ENCODE measurements around the gene TMEM169. TPM values are rescaled to one million over a fixed set of nuclear protein-coding genes. Genes with fewer than 3 reads are reported as not detected.
A peak's percentile ranks its signal among the peaks of the same experiment; 100 is the strongest.

The TMEM169 gene
- total RNA-seq, 1 donor from 2014 or later: 3.1 TPM

- no peak for DNase-seq (ENCODE audit: low read depth)
- no peak overlapping the region for H3K4me3 ChIP-seq (ENCODE audit: low read depth, low read length)
- no peak for TF ChIP-seq CTCF (conservative IDR thresholded peaks at IDR 0.05; ENCODE audit: low read depth, low read length)
Measured at GRCh38 chr2:216101109-216101508, 19.4 kb downstream of the TMEM169 start.

- TF ChIP-seq CTCF (conservative IDR thresholded peaks at IDR 0.05; ENCODE audit: low read depth, low read length): no peak
- no peak for DNase-seq (ENCODE audit: low read depth)
- no peak overlapping the region for H3K4me3 ChIP-seq (ENCODE audit: low read depth, low read length)
Measured at GRCh38 chr2:216103213-216103612, 21.5 kb downstream of the TMEM169 start.

GRCh38 chr2:216104691-216105090 lies 23.0 kb downstream of the TMEM169 start:
- no peak overlapping the region for H3K4me3 ChIP-seq (ENCODE audit: low read depth, low read length)
- no peak for TF ChIP-seq CTCF (conservative IDR thresholded peaks at IDR 0.05; ENCODE audit: low read depth, low read length)

GRCh38 chr2:216107320-216107719 lies 25.6 kb downstream of the TMEM169 start:
- no peak for TF ChIP-seq CTCF (conservative IDR thresholded peaks at IDR 0.05; ENCODE audit: low read depth, low read length)
- DNase-seq (ENCODE audit: low read depth): no peak
- H3K4me3 ChIP-seq (ENCODE audit: low read depth, low read length): peak overlapping the region; percentile 81

More at GRCh38 chr2:216104691-216105090, 23.0 kb downstream of the TMEM169 start:
- no peak for DNase-seq (ENCODE audit: low read depth)

- H3K4me3 ChIP-seq (ENCODE audit: low read depth, low read length): peak overlapping the region; percentile 81
- no peak for DNase-seq (ENCODE audit: low read depth)
- no peak for TF ChIP-seq CTCF (conservative IDR thresholded peaks at IDR 0.05; ENCODE audit: low read depth, low read length)
Measured at GRCh38 chr2:216107760-216108159, 26.0 kb downstream of the TMEM169 start.

- TF ChIP-seq CTCF (conservative IDR thresholded peaks at IDR 0.05; ENCODE audit: low read depth, low read length): no peak
- no peak for DNase-seq (ENCODE audit: low read depth)
Measured at GRCh38 chr2:216108310-216108966, 26.7 kb downstream of the TMEM169 start.

More at GRCh38 chr2:216108310-216108966, 26.7 kb downstream of the TMEM169 start:
- H3K4me3 ChIP-seq (ENCODE audit: low read depth, low read length): peak overlapping the region; percentile 81
